GM19025 (cell line): ENCODE results near the gene WNT8B.
A peak's percentile ranks its signal among the peaks of the same experiment; 100 is the strongest.

Experiments
- ATAC-seq: cut with Tn5 transposase; IDR thresholded peaks from one replicate; pipeline ENCODE4 v1.9.1; 2021; ENCODE audit warnings: mild to moderate bottlenecking, low read depth, moderate library complexity; ENCODE audit not compliant: unreplicated experiment

WNT8B gene

GRCh38 chr10:100510533-100511308 is 47.9 kb downstream of the WNT8B start:
- no peak for ATAC-seq

GRCh38 chr10:100515612-100516011 is 52.8 kb downstream of the WNT8B start:
- ATAC-seq = no peak

GRCh38 chr10:100516847-100517246 is 54.0 kb downstream of the WNT8B start:
- ATAC-seq = no peak

GRCh38 chr10:100518761-100519241 is 56.0 kb downstream of the WNT8B start:
- ATAC-seq = no peak

GRCh38 chr10:100519311-100520051 is 56.7 kb downstream of the WNT8B start, which contains the start of gene SEC31B:
Gene SEC31B, minus strand, starts transcription at chr10:100519861. Its CDS starts 2,909 bp downstream, at chr10:100516952.
- ATAC-seq = no peak

GRCh38 chr10:100520811-100521210 is 58.0 kb downstream of the WNT8B start:
- no peak for ATAC-seq

- ATAC-seq = no peak
Measured at GRCh38 chr10:100522107-100522801, 59.4 kb downstream of the WNT8B start.

- ATAC-seq = no peak
Measured at GRCh38 chr10:100522945-100523344, 60.1 kb downstream of the WNT8B start.

GRCh38 chr10:100524206-100524605 is 61.4 kb downstream of the WNT8B start:
- no peak for ATAC-seq

- ATAC-seq = no peak
Measured at GRCh38 chr10:100524638-100525037, 61.8 kb downstream of the WNT8B start.

- no peak for ATAC-seq
Measured at GRCh38 chr10:100528123-100528886, 65.5 kb downstream of the WNT8B start.

GRCh38 chr10:100528921-100529474 is 66.2 kb downstream of the WNT8B start:
- no peak for ATAC-seq

- ATAC-seq = peak; percentile 46
Measured at GRCh38 chr10:100529475-100530298, 66.9 kb downstream of the WNT8B start, which contains the start of gene NDUFB8. Gene NDUFB8, minus strand, starts transcription at chr10:100529871. Its CDS starts 20 bp downstream, at chr10:100529851.

GRCh38 chr10:100531761-100532160 is 69.0 kb downstream of the WNT8B start:
- ATAC-seq = no peak
